LHCN-M2 (cell line): Measurements from ENCODE around the gene KCNQ2. TPM values are rescaled to one million over a fixed set of nuclear protein-coding genes. Genes with fewer than 3 reads are reported as not detected.
A peak's percentile ranks its signal among the peaks of the same experiment; 100 is the strongest.
"Not testable (repeated sequence)": the region's sequence is repeated elsewhere in the genome, so short reads cannot be mapped to it uniquely, and the experiment has no call there.

Source experiments
- DNase-seq: peaks from one replicate; pipeline ENCODE4 v3.0.0-alpha.2; 2012; ENCODE audit warnings: low read depth
- total RNA-seq: library from RNA; depleted of rRNA; stranded (reverse); fragments of >200 nt; gene quantifications from 2 replicates; pipeline ENCODE4 v1.2.3, GENCODE V29; 2014

The KCNQ2 gene
- total RNA-seq, 1 experiment from 2014 or later: not detected

DNA sequence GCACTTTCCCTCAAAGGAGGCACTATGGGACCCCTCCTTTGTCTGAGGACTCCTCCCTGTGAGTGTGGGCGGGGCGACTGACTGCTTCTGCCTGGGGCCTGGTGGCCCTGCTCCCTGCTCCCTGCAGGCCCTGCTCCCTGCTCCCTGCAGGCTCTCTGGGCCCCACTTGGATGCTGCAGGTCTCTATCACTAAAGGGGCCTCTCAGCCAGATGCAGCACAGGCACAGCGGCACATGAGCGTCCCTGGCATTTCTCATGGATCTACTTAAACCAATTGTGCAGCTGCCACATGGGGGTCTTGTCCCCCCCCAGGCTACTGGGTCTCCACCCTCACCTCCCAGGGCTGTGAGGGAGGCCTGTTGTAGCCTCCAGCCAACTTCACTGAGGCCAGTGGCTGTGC lies 18.6 kb upstream of the KCNQ2 start:
- DNase-seq: no peak

DNA sequence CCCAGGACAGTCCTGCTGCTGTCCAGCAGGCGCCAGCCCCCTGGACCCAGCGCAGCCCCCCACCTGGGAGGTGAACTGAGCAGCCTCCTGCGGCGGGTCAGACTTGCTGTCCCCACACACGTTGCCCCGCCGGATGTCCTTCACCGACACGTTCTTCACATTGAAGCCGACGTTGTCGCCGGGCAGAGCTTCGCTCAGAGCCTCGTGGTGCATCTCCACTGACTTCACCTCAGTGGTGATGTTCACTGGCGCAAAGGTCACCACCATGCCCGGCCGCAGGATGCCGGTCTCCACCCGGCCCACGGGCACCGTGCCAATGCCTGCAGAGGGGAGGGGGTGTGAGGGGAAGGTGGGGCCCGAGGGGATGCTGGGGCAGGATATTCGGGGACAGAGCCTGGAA lies 18.0 kb upstream of the KCNQ2 start:
- no peak for DNase-seq

DNA sequence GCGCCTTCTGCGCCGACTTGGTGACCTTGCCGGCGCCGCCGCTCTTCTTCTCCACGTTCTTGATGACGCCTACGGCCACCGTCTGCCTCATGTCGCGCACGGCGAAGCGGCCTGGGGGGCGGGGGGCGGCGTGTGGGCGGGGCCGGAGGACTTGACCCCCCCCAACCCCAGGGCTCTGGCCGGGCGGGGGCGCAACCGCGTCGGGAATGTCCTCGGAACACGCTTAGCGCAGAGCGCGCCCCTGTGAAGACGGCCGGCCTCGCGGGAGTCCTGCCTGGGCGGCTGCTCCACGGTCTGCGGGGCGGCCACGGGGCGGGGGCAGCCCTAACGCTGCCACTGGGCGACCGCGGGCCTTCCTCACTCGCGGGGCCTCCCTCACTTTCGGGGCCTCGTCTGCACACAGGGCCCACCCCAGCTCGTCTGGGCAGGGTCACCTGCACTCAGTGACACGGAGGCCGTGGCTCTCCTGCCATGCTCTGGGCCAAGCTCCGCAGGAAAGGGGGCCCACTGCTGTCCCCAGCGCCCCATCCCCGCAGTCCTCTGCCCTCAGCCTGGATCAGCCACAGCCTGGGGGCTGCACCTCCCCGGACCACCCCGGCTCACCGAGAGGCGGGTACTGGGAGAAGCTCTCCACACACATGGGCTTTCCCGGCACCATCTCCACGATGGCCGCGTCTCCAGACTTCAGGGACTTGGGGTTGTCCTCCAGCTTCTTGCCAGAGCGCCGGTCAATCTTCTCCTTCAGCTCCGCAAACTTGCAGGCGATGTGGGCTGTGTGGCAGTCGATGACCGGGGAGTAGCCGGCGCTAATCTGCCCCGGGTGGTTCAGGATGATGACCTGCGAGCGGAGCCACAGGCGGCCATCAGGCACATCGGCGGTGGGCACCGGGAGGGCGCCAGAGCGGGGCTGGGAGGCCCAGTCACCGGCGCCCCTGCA lies 16.1 kb upstream of the KCNQ2 start:
- no peak for DNase-seq

GRCh38 chr20:63487781-63488241 lies 15.4 kb upstream of the KCNQ2 start:
- no peak for DNase-seq

DNA sequence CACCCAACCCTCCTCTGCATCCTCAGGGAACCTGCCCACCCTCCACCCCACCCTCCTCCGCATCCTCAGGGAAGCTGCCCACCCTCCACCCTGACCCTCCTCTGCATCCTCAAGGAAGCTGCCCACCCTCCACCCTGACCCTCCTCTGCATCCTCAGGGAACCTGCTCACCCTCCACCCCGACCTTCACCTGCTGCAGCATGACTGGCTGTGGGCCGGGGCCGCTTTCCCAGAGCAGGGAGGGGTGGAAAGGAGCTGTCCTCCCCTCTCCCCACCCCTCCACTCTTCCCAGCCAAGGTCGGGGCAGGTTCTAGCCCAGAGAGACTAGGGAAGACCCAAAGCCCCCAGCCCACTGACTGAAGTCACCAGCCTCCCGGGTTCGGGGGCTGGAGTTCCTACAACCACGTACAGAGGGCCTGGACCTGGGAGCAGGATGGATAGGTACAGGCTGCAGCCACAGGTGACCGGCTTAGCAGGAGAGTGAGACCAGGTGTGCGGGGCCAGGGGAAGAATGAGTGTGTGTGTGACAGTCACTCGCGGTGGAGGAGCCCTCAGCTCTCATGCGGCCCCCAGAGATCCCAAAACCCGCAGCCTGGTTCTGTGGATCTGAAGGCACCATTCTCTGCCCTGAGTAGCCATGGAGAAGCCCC lies 14.8 kb upstream of the KCNQ2 start:
- DNase-seq: no peak

DNA sequence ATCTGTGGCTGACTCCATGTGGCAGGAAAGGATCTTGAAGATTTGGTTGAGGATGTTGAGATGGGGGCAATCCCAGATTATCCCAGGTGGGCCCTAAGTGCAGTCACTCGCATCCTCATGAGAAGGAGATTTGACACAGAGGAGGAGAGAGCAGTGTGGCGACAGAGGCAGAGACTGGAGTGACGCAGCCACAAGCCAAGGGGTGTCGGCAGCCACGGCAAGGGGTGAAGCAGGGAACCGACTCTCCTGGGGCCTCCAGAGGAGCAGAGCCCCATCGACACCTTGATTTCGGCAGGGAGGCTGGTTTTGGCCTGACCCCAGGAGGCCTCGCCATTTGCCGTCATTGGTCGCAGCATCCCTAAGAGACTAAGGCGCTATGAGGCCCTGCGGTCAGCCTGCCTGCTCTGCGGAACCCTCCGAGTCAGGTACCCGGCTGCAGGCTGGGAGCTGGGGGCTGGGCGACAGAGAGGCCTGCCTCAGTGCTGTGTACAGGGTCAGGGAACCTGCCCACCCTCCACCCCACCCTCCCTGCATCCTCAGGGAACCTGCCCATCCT lies 13.9 kb upstream of the KCNQ2 start:
- no peak for DNase-seq

- DNase-seq: no peak
Measured at GRCh38 chr20:63484651-63485403, 12.4 kb upstream of the KCNQ2 start.

DNA sequence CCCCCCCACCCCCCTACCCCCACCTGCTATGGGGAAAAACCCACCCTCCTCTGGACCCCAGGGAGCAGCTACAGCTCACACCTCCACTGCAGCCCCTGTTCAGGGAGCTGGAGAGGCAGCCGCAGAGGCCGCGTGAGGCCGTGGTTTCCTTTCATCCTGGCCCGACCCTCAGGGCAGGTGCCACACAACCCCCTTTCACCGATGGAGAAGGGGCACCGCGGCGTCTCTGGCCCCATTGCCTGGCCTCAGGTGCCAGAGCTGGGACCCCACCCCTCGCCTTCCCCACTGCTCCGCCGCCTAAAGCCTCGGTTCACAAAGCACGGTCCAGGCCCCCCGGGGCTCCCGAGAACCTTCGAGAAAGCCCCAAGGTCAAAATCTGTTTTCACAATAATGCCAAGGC lies 11.8 kb upstream of the KCNQ2 start:
- no peak for DNase-seq

GRCh38 chr20:63483834-63484233 lies 11.4 kb upstream of the KCNQ2 start:
- no peak for DNase-seq

DNA sequence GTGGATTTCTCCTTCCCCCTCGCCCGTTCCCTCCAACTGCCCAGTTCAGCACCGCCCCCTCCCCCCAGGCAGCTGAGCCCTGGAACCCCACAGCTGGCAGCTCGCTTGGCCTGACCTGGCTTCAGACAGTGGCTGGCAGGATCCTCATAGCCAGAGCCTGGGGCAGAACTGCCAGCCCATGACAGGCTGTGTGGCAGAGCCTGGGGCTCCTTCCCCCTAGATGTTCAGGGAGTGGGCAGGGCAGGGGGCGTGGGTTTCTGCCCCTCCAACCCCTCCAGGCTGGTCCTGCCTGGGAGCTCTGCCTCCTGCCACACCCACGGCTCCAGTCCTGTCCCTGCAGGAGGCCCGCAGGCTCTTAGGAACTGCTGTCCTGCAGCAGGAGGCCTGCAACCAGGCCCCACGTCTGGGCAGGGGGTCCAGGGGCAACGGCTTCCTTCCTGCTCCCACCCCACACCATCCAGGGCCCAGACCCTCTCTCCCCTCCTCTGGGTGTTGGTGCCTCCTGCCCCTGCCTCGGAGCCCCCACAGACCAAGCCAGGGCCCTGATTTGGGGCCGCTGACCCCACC lies 9.6 kb upstream of the KCNQ2 start:
- DNase-seq: no peak

DNA sequence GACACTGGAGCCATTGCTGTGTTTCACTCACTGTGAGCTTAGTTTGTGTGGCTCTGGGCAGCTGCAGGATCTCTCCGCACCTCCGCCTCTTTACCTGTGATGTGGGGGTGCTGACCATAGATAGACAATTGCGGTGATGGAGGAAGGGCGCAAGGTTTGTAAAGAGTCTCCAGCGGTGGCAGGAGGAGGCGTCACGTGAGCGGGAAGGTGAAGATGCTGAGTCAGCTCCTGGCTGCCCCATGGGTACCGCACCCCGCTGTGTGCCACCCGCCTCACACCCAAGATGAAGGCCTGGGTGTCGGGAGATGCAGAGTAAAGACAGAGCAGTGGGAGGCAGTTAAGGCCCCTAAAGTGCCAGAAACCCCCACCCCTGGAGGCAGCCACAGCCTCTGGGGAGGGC lies 9.0 kb upstream of the KCNQ2 start:
- DNase-seq: no peak

DNA sequence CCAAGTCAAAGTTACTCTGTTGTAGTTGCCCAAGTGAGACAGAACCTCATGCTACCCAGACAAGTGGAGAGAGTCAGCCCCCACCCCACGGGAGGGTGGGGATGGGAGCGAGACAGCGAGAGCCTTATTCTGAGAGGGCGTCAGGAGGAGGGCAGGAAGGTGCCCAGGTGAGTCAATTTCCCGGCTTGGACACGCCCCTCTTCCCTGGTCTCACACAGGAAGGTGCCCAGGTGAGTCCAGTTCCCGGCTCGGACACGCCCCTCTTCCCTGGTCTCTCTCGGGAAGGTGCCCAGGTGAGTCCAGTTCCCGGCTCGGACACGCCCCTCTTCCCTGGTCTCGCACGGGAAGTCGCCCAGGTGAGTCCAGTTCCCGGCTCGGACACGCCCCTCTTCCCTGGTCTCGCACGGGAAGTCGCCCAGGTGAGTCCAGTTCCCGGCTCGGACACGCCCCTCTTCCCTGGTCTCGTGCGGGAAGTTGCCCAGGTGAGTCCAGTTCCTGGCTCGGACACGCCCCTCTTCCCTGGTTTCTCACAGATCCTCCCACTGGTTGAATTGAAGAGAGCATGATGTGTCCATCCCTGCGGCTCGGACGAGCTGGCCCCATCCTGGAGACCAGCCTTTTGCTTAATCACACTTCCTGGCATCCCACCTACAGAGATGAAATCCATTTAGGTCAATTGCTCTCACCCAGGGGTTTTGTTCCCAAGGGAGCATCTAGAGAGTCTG lies 7.4 kb upstream of the KCNQ2 start:
- DNase-seq: not testable (repeated sequence)

- DNase-seq: no peak
Measured at GRCh38 chr20:63478346-63479302, 6.2 kb upstream of the KCNQ2 start.

DNA sequence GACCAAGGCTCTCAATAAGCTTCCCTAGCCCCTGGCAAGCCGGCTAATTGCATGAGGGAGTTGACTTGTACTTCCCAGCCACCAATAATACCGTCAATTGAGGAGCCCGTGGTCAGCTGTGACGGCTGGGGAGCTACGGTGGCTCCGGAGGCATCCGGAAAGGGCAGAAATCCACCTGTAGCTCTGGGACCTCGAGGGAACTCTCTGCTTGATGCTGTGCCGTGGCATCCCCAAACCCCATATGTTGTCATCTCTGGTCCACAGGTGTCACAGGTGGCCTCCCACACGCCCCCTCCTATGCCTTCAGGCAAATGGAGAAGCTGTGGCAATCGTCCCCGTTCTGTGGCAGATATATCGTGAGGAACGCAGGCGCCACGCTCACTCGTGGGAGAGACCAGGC lies 5.5 kb upstream of the KCNQ2 start:
- no peak for DNase-seq

GRCh38 chr20:63477061-63477616 lies 4.7 kb upstream of the KCNQ2 start:
- DNase-seq: no peak

- peak; percentile 18 for DNase-seq
Measured at GRCh38 chr20:63475209-63475608, 2.8 kb upstream of the KCNQ2 start.

GRCh38 chr20:63473555-63474449 lies 1.3 kb upstream of the KCNQ2 start:
- no peak for DNase-seq

GRCh38 chr20:63472862-63473390 lies 471 bp upstream of the KCNQ2 start:
- no peak for DNase-seq
